T-helper 2 cell treated with Interferon-gamma antibody and Interleukin-4, amounts not matched to agents 100 ng/mL and 5 ng/mL, for 36 hours (primary cell): ENCODE results near the gene NCOA3. TPM values are rescaled to one million over a fixed set of nuclear protein-coding genes. Genes with fewer than 3 reads are reported as not detected.
"Not testable (repeated sequence)": the region's sequence is repeated elsewhere in the genome, so short reads cannot be mapped to it uniquely, and the experiment has no call there.

Experiments
- intact Hi-C: fragments of 100-400 bp; cut with micrococcal nuclease; formaldehyde crosslinking; loops from one replicate; pipeline ENCODE4 v1.15.1; 2023
- total RNA-seq: library from RNA; stranded (reverse); gene quantifications from 2 replicates; pipeline ENCODE4 v1.2.3, GENCODE V29; 2022

The NCOA3 gene
- total RNA-seq, 1 donor from 2014 or later, result 104 TPM

GRCh38 chr20:47534405-47534804 is 32.7 kb downstream of the NCOA3 start:
- intact Hi-C loops, result no loop called here

GRCh38 chr20:47535088-47535487 is 33.4 kb downstream of the NCOA3 start:
- intact Hi-C loops, result no loop called here

GRCh38 chr20:47535994-47536393 is 34.3 kb downstream of the NCOA3 start:
- intact Hi-C loops, result no loop called here

GRCh38 chr20:47540443-47541354 is 39.0 kb downstream of the NCOA3 start:
- intact Hi-C loops, result no loop called here

GRCh38 chr20:47541355-47541922 is 39.8 kb downstream of the NCOA3 start:
- intact Hi-C loops, result no loop called here

GRCh38 chr20:47543006-47543431 is 41.3 kb downstream of the NCOA3 start:
- intact Hi-C loops, result no loop called here

- intact Hi-C loops, result no loop called here
Observed at GRCh38 chr20:47544240-47544639, 42.6 kb downstream of the NCOA3 start.

GRCh38 chr20:47544852-47545251 is 43.2 kb downstream of the NCOA3 start:
- intact Hi-C loops, result no loop called here

GRCh38 chr20:47545499-47545898 is 43.8 kb downstream of the NCOA3 start:
- intact Hi-C loops, result no loop called here

GRCh38 chr20:47546184-47547033 is 44.7 kb downstream of the NCOA3 start:
- intact Hi-C loops, result no loop called here

GRCh38 chr20:47547034-47547387 is 45.3 kb downstream of the NCOA3 start:
- intact Hi-C loops, result no loop called here

- intact Hi-C loops, result no loop called here
Observed at GRCh38 chr20:47549671-47550070, 48.0 kb downstream of the NCOA3 start.

- intact Hi-C loops, result no loop called here
Observed at GRCh38 chr20:47551222-47551621, 49.5 kb downstream of the NCOA3 start.

- intact Hi-C loops, result no loop called here
Observed at GRCh38 chr20:47551841-47552240, 50.2 kb downstream of the NCOA3 start.

- intact Hi-C loops, result no loop called here
Observed at GRCh38 chr20:47552996-47553395, 51.3 kb downstream of the NCOA3 start.

GRCh38 chr20:47553594-47554235 is 52.0 kb downstream of the NCOA3 start:
- intact Hi-C loops, result not testable (repeated sequence)

GRCh38 chr20:47554283-47554682 is 52.6 kb downstream of the NCOA3 start:
- intact Hi-C loops, result not testable (repeated sequence)

GRCh38 chr20:47557218-47557617 is 55.5 kb downstream of the NCOA3 start:
- intact Hi-C loops, result no loop called here

- intact Hi-C loops, result no loop called here
Observed at GRCh38 chr20:47557791-47558190, 56.1 kb downstream of the NCOA3 start.

GRCh38 chr20:47558295-47559066 is 56.8 kb downstream of the NCOA3 start:
- intact Hi-C loops, result no loop called here

GRCh38 chr20:47559141-47559540 is 57.5 kb downstream of the NCOA3 start:
- intact Hi-C loops, result no loop called here
